Colonic mucosa (tissue), 4 donors: Measurements from ENCODE around the gene HIVEP1. TPM values are rescaled to one million over a fixed set of nuclear protein-coding genes. Genes with fewer than 3 reads are reported as not detected.

Source experiments
- DNase-seq: peaks from one replicate; pipeline ENCODE4 v3.0.0-alpha.2; 2020
- H3K27ac ChIP-seq: fragments of 200-600 bp; one replicate; pipeline ENCODE4 v1.8.0; 2021
- H3K27me3 ChIP-seq: fragments of 200-600 bp; one replicate; pipeline ENCODE4 v1.8.0; 2021
- H3K36me3 ChIP-seq: fragments of 200-600 bp; one replicate; pipeline ENCODE4 v1.8.0; 2021
- H3K4me1 ChIP-seq: fragments of 200-600 bp; one replicate; pipeline ENCODE4 v1.8.0; 2021; ENCODE audit warnings: mild to moderate bottlenecking
- H3K4me3 ChIP-seq: fragments of 200-600 bp; one replicate; pipeline ENCODE4 v1.8.0; 2021
- H3K9ac ChIP-seq, 2 donors: one replicate each; pipeline ENCODE4 v1.7.0; 2013; ENCODE audit warnings: control low read depth in 2 of 2, low read depth in 2 of 2, low read length in 2 of 2
- H3K9me3 ChIP-seq: fragments of 200-600 bp; one replicate; pipeline ENCODE4 v1.8.0; 2021
- CTCF ChIP-seq: fragments of 200-600 bp; IDR thresholded peaks from one replicate; pipeline ENCODE4 v1.8.0; 2022; ENCODE audit warnings: antibody characterized with exemption, mild to moderate bottlenecking
- intact Hi-C: fragments of 100-400 bp; cut with DNase I; formaldehyde crosslinking; loops from one replicate; pipeline ENCODE4 v1.14.1; 2022
- total RNA-seq, 2 donors: library from RNA; stranded (reverse); fragmentation: NEBNext Ultra II Directional in 1 of 2; extraction: Animal tissue kit (Norgen Biotek cat#: 25700) in 1 of 2; gene quantifications; one replicate each; pipeline ENCODE4 v1.2.1, GENCODE V29; 2021
- donor health status: healthy.
- donor health status: DM: no; HTN: no; CAD: no.
- donor health status: DM: no; HTN: no; CAD: no.

HIVEP1 gene
- total RNA-seq, 2 donors from 2014 or later = 22.2 to 27.9 TPM

- Histone ChIP-seq H3K27me3 (no peaks in the 10 kb centered on the region), H3K4me1 (no peaks in the 10 kb centered on the region), H3K27ac (no peak overlapping the region), H3K36me3 (no peaks in the 10 kb centered on the region), H3K9me3 (no peaks in the 10 kb centered on the region), H3K9ac (no peak overlapping the region), H3K4me3 (no peak overlapping the region)
- DNase-seq = no peak
- TF ChIP-seq CTCF = no peak
- intact Hi-C loops = no loop called here
Measured at GRCh38 chr6:12097791-12098190, 85.7 kb downstream of the HIVEP1 start.

GRCh38 chr6:12099623-12100338 lies 87.7 kb downstream of the HIVEP1 start:
- no peaks in the 10 kb centered on the region for H3K4me1 ChIP-seq
- no peak overlapping the region for H3K9ac ChIP-seq
- no peaks in the 10 kb centered on the region for H3K27me3 ChIP-seq
- TF ChIP-seq CTCF = no peak
- no peak for DNase-seq
- intact Hi-C loops = no loop called here
- H3K27ac ChIP-seq = no peak overlapping the region
- H3K36me3 ChIP-seq = no peaks in the 10 kb centered on the region
- no peak overlapping the region for H3K4me3 ChIP-seq
- no peaks in the 10 kb centered on the region for H3K9me3 ChIP-seq

- TF ChIP-seq CTCF = no peak
- no peaks in the 10 kb centered on the region for H3K4me1 ChIP-seq
- H3K27me3 ChIP-seq = no peaks in the 10 kb centered on the region
- no peak overlapping the region for H3K4me3 ChIP-seq
- intact Hi-C loops = no loop called here
- no peaks in the 10 kb centered on the region for H3K9me3 ChIP-seq
- H3K36me3 ChIP-seq = no peaks in the 10 kb centered on the region
- H3K27ac ChIP-seq = no peak overlapping the region
- H3K9ac ChIP-seq = no peak overlapping the region
- DNase-seq = no peak
Measured at GRCh38 chr6:12101048-12101447, 88.9 kb downstream of the HIVEP1 start.

- intact Hi-C loops = no loop called here
- H3K4me3 ChIP-seq = no peak overlapping the region
- H3K36me3 ChIP-seq = no peaks in the 10 kb centered on the region
- no peak overlapping the region for H3K9ac ChIP-seq
- H3K27me3 ChIP-seq = no peaks in the 10 kb centered on the region
- no peak for DNase-seq
- H3K9me3 ChIP-seq = no peaks in the 10 kb centered on the region
- no peaks in the 10 kb centered on the region for H3K4me1 ChIP-seq
- H3K27ac ChIP-seq = no peak overlapping the region
- TF ChIP-seq CTCF = no peak
Measured at GRCh38 chr6:12101653-12102312, 89.7 kb downstream of the HIVEP1 start.

- Histone ChIP-seq H3K4me1 (no peaks in the 10 kb centered on the region), H3K27ac (no peak overlapping the region), H3K27me3 (no peaks in the 10 kb centered on the region), H3K9me3 (no peaks in the 10 kb centered on the region), H3K36me3 (no peaks in the 10 kb centered on the region), H3K4me3 (no peak overlapping the region), H3K9ac (no peak overlapping the region)
- no peak for DNase-seq
- intact Hi-C loops = no loop called here
- TF ChIP-seq CTCF = no peak
Measured at GRCh38 chr6:12102350-12102749, 90.2 kb downstream of the HIVEP1 start.
